NCI-H2227 (cell line): ENCODE measurements around the gene ZNF462.

ENCODE experiments used
- DNase-seq: peaks from one replicate; lab custom pipeline; 2025; ENCODE audit not compliant: unreplicated experiment; lab: John Stamatoyannopoulos, UW

The ZNF462 gene

GRCh38 chr9:107049046-107049802, 186.3 kb downstream of the ZNF462 start:
- peak; percentile 44 for DNase-seq

- DNase-seq, result no peak
Measured at GRCh38 chr9:107049803-107050184, 186.8 kb downstream of the ZNF462 start.

- no peak for DNase-seq
Measured at GRCh38 chr9:107051392-107051791, 188.4 kb downstream of the ZNF462 start.

- no peak for DNase-seq
Measured at GRCh38 chr9:107054146-107054545, 191.2 kb downstream of the ZNF462 start.

- peak; percentile 10 for DNase-seq
Measured at GRCh38 chr9:107059220-107059619, 196.3 kb downstream of the ZNF462 start.

- no peak for DNase-seq
Measured at GRCh38 chr9:107060062-107060461, 197.1 kb downstream of the ZNF462 start.
